ENCODE results near the gene SLC6A13.

DNA sequence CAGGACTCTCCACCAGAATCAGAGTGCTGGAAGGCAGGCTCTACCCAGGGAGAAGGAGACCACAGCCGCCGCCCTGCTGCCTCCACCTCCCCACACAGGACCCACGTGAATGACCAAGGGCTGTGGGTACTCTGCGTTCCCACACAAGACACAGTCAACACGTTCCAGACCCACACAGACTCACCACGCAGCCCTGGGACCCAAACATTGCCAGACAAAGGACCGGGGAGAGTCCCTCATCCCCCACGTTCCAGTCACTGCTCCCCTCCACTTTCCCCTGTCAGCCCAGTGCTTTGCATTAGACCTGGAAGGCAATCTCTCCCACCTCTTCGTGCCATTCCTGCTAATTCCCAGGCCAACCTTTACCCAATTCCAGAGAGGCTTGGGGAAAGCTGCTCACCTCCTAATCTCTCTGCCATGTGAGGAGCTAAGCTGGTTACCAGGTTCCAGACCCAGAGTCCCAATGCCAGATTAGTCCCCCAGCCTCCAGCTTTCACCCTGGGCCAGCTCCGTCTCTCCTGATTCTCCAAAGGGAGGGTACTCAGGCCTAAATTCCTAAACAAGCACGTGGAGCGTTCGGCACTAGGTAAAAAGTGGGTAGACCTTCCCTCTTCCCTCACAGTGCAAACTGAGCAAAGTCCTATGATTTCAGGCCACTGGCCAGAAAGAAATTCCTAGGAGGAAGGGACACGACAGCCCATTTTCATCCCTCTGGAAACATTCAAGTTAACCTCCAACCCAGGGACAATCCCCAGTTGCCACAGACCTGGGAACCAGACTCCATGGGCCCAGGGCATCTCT is 4.9 kb downstream of the SLC6A13 start:
- TF ChIP-seq, protein P1, sequence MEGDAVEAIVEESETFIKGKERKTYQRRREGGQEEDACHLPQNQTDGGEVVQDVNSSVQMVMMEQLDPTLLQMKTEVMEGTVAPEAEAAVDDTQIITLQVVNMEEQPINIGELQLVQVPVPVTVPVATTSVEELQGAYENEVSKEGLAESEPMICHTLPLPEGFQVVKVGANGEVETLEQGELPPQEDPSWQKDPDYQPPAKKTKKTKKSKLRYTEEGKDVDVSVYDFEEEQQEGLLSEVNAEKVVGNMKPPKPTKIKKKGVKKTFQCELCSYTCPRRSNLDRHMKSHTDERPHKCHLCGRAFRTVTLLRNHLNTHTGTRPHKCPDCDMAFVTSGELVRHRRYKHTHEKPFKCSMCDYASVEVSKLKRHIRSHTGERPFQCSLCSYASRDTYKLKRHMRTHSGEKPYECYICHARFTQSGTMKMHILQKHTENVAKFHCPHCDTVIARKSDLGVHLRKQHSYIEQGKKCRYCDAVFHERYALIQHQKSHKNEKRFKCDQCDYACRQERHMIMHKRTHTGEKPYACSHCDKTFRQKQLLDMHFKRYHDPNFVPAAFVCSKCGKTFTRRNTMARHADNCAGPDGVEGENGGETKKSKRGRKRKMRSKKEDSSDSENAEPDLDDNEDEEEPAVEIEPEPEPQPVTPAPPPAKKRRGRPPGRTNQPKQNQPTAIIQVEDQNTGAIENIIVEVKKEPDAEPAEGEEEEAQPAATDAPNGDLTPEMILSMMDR (IDR thresholded peaks at IDR 0.05), result no peak
- TF ChIP-seq POLR2AphosphoS5 (IDR thresholded peaks at IDR 0.05), result no peak
